ENCODE results near the gene PLXDC2. TPM values are rescaled to one million over a fixed set of nuclear protein-coding genes. Genes with fewer than 3 reads are reported as not detected.

PLXDC2 gene
- polyA plus RNA-seq, 2 of the 4 experiments (the other 2 are of a cell fraction), result 0.08 to 0.09 TPM

GRCh38 chr10:19845503-19846368 lies 29.5 kb downstream of the PLXDC2 start:
- ChIA-PET CTCF (no interaction called here), POLR2A (no interaction called here)
- H3K4me3 ChIP-seq, result no peak overlapping the region
- TF ChIP-seq POLR2A (IDR thresholded peaks at IDR 0.05; ENCODE audit: low read length) (no peak), RAD21 (conservative IDR thresholded peaks at IDR 0.05 in 1 of 2, IDR thresholded peaks at IDR 0.05 in 1 of 2) (no peak), CBX8 (IDR thresholded peaks at IDR 0.05) (no peak), SMC3 (IDR thresholded peaks at IDR 0.05) (no peak), CEBPB (IDR thresholded peaks at IDR 0.05) (no peak), PHF8 (IDR thresholded peaks at IDR 0.05; ENCODE audit: borderline replicate concordance, low read depth) (no peak), FOSL2 (IDR thresholded peaks at IDR 0.05) (no peak), FOSL2 (CRISPR knock-in tag; IDR thresholded peaks at IDR 0.05) (no peak), FOXS1 (CRISPR knock-in tag; IDR thresholded peaks at IDR 0.05) (no peak), ZSCAN20 (CRISPR knock-in tag; IDR thresholded peaks at IDR 0.05) (no peak), ZC3H11A (IDR thresholded peaks at IDR 0.05) (no peak), KDM5A (IDR thresholded peaks at IDR 0.05) (no peak), HOXA7 (CRISPR knock-in tag; IDR thresholded peaks at IDR 0.05) (no peak), JUN (IDR thresholded peaks at IDR 0.05) (no peak)
- TF ChIP-seq, protein P1, sequence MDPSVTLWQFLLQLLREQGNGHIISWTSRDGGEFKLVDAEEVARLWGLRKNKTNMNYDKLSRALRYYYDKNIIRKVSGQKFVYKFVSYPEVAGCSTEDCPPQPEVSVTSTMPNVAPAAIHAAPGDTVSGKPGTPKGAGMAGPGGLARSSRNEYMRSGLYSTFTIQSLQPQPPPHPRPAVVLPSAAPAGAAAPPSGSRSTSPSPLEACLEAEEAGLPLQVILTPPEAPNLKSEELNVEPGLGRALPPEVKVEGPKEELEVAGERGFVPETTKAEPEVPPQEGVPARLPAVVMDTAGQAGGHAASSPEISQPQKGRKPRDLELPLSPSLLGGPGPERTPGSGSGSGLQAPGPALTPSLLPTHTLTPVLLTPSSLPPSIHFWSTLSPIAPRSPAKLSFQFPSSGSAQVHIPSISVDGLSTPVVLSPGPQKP (IDR thresholded peaks at IDR 0.05; ENCODE audit: low read depth, low read length), result no peak
- TF ChIP-seq, protein P2, sequence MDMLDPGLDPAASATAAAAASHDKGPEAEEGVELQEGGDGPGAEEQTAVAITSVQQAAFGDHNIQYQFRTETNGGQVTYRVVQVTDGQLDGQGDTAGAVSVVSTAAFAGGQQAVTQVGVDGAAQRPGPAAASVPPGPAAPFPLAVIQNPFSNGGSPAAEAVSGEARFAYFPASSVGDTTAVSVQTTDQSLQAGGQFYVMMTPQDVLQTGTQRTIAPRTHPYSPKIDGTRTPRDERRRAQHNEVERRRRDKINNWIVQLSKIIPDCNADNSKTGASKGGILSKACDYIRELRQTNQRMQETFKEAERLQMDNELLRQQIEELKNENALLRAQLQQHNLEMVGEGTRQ (IDR thresholded peaks at IDR 0.05), result no peak
- ATAC-seq (no peak), DNase-seq (ENCODE audit: low read depth in 1 of 2, low spot score in 1 of 2) (no peak), FAIRE-seq (no peak)
- 14% methylated on average over 1 of the region's 1 CpG for WGBS (ENCODE audit: missing lambda C conversion rate)
- H3K27ac ChIP-seq, result no peak overlapping the region
- no peaks in the 10 kb centered on the region for H3K4me1 ChIP-seq
- no peak overlapping the region for H3K4me2 ChIP-seq
- H3K9me3 ChIP-seq, result no peaks in the 10 kb centered on the region

DNA sequence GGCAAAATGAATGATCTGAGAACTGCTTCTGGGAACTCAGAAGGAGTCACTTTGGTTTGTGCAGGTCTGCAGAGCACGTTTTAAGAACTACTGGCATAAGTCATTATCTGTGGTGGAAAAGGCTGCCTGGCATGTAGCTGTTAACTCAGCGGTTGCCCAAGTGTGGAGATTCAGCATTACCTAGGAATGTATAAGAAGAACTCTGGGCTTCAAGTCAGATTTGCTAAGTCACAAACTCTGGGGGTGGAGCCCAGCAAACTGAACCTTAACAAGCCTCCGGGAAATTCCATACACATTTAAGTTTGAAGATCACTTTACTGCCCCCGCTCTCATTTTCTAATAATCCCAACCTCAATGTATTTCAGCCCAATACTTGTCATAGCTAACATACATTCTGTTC lies 31.1 kb downstream of the PLXDC2 start:
- no peak for DNase-seq (ENCODE audit: low read depth in 1 of 2, low spot score in 1 of 2)
- Histone ChIP-seq H3K27ac (no peak overlapping the region), H3K4me2 (no peak overlapping the region), H3K9me3 (no peaks in the 10 kb centered on the region), H3K4me1 (no peaks in the 10 kb centered on the region), H3K4me3 (no peak overlapping the region)
- FAIRE-seq, result no peak
- TF ChIP-seq CTCF (IDR thresholded peaks at IDR 0.05) (no peak), TFCP2L1 (CRISPR knock-in tag; IDR thresholded peaks at IDR 0.05) (no peak), KDM5A (IDR thresholded peaks at IDR 0.05) (no peak), MYC (IDR thresholded peaks at IDR 0.05; ENCODE audit: borderline replicate concordance, low read length) (no peak), EHMT2 (IDR thresholded peaks at IDR 0.05; ENCODE audit: low read depth) (no peak), CHD2 (IDR thresholded peaks at IDR 0.05; ENCODE audit: low read length, partially characterized antibody) (no peak), ZC3H11A (IDR thresholded peaks at IDR 0.05) (no peak), ZFP36 (IDR thresholded peaks at IDR 0.05; ENCODE audit: borderline replicate concordance, partially characterized antibody) (no peak), HOXB5 (CRISPR knock-in tag; IDR thresholded peaks at IDR 0.05) (no peak), HOXA7 (CRISPR knock-in tag; IDR thresholded peaks at IDR 0.05) (no peak), KDM1A (IDR thresholded peaks at IDR 0.05; ENCODE audit: low read depth) (no peak), ZNF302 (CRISPR knock-in tag; IDR thresholded peaks at IDR 0.05) (no peak), MAFK (IDR thresholded peaks at IDR 0.05; ENCODE audit: partially characterized antibody) (no peak)
- TF ChIP-seq, protein P3, sequence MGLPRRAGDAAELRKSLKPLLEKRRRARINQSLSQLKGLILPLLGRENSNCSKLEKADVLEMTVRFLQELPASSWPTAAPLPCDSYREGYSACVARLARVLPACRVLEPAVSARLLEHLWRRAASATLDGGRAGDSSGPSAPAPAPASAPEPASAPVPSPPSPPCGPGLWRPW (IDR thresholded peaks at IDR 0.05), result no peak
- TF ChIP-seq, protein P1 (IDR thresholded peaks at IDR 0.05; ENCODE audit: low read depth, low read length), result no peak
- TF ChIP-seq, protein P4, sequence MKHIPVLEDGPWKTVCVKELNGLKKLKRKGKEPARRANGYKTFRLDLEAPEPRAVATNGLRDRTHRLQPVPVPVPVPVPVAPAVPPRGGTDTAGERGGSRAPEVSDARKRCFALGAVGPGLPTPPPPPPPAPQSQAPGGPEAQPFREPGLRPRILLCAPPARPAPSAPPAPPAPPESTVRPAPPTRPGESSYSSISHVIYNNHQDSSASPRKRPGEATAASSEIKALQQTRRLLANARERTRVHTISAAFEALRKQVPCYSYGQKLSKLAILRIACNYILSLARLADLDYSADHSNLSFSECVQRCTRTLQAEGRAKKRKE (CRISPR knock-in tag; IDR thresholded peaks at IDR 0.05; ENCODE audit: low read depth), result no peak
- TF ChIP-seq, protein P5, sequence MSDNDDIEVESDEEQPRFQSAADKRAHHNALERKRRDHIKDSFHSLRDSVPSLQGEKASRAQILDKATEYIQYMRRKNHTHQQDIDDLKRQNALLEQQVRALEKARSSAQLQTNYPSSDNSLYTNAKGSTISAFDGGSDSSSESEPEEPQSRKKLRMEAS (IDR thresholded peaks at IDR 0.05), result no peak
- CTCF ChIA-PET, result no interaction called here
- no peak for ATAC-seq
- 15% methylated on average over 4 of the region's 4 CpGs for WGBS (ENCODE audit: missing lambda C conversion rate)
- POLR2A ChIA-PET, result no interaction called here

All from A549 (cell line).